Urothelium cell line (cell line): Measurements from ENCODE around the gene JMJD7.

Source experiments
- DNase-seq: peaks from one replicate; pipeline ENCODE4 v3.0.0; 2011; ENCODE audit warnings: low spot score, mixed read lengths
- FAIRE-seq: peaks from 2 replicates; lab custom pipeline; 2011; peaks lifted over from hg19 to GRCh38; lab: Jason Lieb, UNC

JMJD7 gene

DNA sequence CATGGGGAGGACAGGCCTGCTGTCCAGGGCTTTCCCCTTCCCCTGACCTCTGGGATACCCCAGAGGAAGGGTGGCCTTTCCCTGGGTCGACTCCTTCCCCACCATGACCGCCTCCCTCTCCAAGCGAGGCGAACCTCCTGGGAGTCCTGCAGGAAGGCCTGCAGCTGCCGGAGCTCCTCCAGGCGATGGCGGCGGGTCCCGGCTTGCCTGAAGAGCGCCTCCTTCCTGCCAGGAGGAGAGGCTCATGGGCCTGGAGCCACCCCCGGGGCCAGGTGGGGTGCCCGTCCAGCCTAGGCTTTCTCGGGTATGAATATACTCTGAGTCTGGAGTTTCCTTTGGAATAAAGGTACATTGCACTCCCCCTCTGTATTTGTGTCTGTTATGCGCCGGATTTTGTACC lies 30.9 kb downstream of the JMJD7 start:
- FAIRE-seq (no peak), DNase-seq (no peak)

DNA sequence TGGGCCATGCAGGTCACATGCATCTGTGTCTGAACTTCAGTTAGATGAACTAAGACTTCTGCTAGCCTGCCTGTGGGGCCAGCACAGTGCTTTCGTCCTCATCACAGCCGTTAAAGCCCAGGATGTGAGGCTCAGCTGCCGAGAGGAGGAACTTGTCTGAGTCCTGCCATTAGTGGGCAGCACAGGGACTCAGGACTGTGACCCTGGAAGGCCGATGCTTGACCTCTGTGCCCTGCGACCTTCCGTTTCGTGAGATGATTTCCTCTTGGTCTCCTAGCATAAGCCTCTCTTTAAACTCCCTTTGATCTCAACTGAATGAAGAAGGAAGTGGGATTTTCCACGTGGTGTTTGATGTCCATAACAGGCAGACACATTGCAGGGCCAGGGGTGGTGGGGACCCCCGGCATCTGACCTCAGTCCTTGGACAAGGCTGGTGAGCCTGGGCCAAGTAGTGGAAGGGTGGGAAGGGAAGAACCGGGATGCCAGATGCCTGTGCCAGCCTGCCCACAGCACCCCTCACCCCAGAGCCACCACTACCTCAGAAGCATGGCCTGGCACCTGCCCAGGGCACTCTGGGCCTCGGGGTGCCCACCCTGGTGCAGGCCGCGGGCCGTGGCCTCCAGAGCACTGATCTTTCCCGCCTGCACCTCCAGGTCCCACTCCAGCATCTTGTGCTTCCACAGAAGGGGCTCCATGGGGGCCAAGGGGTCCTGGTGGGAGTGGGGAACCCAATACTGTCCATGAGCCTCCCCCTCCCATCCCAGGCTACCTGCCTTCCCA lies 32.3 kb downstream of the JMJD7 start:
- no peak for DNase-seq
- no peak for FAIRE-seq

DNA sequence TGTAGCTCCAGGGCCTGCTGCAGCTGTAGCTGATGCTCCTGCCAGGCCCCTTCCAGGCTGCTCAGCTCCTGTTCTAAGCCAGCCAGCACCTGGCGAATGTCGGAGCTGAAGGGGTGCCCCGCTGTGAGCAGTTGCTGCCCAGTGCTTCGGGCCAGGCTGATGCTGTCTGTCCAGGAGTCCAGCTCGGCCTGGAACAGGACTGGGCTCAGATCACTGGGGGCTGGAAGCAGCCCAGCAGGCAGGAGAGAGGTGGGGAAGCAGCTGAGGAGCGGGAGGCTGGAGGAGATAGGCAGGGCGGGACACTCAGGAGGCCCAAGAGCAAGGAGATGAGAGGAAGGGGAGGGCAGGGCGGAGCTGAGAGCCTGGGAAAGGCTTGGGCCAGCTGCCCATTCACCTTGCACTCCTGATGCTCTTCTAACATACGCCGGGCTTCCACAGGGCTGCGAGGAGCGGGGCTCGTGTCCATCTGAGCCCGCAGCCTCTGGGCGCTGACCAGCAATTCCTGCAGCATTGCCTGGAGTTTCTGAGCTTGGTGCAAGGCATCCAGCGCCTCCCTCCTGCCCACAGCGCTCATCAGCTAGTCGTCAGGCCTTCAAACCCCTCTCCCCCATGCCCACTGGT lies 34.0 kb downstream of the JMJD7 start:
- FAIRE-seq = no peak
- DNase-seq = no peak

DNA sequence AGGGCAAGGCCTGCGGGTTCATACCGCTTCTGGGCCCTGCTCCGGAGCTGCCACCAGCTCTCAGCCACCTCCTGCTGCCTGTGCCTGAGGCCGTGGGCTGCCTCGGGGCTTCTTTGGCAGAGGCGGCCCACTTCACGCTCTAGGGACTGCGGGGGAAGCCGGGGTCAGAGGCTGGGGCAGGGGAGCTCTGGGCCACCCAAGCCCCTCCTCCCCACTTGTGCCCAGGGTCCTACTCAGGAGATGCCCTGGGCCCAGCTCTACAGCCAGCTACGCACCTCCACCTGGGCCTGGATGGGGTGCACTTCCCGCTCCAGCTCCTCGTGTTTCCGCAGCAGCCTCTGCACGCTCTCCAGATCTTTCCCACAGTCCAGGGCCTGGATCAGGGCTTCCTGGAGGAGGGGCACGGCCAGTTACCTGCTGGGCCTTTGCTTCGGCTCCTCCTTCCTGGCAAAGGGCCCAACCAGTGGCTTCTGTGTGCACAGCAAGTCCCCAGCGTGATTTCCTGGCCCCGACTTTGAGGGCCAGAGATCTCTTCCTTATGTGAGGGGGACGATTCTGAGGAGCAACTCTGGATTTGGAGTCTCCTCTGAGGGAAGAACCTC lies 34.7 kb downstream of the JMJD7 start:
- DNase-seq = no peak
- FAIRE-seq = no peak

DNA sequence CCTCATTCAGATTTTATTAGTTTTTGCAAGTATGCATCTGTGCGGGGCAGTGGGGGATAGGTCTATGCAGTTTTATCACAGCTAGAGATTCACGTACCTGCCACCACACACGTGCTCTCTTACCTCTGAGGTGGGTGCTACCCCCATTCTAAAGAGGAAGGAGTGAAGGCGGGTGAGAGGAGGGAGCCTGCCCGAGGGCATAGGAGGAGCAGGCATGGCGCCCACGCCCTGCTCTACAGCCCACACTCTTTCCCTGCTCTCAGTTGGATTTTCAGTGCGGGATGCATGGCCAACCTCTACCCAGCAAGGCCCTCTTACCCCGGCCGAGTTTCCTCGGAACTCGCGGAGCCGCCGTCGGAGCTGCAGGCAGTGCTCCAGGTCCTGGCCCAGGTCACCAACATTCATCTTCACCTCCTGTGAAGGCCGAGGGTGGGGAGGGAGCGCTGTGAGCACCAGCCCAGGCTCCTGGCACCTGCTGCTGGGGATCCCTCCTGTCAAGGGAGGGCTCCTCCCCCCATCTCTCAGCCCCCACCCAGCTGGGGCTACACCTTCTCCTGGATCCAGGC lies 37.7 kb downstream of the JMJD7 start:
- no peak for FAIRE-seq
- DNase-seq = no peak

DNA sequence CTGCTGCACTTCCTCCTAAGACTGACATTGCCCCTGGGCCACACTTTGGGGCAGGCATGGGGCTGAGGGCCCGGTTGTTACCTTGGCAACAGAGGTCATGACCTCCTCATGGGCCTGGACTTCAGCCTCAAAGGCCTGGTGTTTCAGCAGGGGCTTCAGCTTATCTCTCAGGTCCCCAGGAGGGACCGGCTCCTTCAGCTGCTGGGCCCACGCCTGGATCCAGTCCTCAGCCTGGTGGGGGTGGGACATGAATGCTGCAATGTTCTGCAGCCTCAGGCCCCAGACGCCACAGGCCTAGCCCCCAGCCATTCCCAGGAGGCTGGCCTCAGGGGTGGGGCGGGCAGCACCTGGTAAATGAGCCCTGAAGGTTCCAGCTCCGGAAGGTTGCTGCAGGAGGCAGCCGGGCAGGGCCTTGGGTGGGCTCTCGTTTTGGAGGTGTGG lies 38.4 kb downstream of the JMJD7 start:
- no peak for DNase-seq
- no peak for FAIRE-seq

DNA sequence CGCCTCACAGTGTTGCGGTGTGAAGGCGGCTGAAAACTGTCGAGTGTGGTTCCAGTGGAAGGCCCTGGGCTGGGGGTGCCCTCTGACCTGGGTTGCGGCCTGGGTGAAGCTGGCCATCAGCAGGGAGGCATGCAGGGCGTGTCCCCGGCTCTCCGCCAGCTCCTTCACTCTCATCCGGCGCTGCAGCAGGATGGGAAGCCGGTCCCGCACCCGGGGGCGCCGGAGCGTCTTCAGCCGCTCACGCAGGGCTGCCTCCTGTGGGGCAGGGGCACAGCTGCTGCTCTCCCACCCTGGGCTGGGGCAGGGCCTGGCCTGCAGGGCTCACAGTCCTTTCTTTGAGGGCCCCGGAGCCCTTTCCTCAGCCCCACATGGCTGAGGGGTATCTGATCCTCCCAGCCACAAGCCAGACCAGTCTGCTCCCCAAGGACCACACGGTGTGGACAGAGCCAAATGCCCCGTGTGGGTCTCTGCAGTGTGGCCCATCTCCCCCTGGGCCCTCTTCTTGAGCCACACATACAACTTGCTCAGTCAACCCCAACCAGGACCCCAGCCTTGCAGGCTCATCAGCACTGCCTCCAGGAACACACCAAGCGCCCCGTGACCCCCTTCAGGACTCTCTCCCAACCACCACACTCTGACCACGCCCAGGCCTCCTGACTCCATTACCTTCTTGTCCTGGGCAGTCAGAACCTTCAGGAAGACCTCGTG lies 39.1 kb downstream of the JMJD7 start:
- DNase-seq (no peak), FAIRE-seq (no peak)

DNA sequence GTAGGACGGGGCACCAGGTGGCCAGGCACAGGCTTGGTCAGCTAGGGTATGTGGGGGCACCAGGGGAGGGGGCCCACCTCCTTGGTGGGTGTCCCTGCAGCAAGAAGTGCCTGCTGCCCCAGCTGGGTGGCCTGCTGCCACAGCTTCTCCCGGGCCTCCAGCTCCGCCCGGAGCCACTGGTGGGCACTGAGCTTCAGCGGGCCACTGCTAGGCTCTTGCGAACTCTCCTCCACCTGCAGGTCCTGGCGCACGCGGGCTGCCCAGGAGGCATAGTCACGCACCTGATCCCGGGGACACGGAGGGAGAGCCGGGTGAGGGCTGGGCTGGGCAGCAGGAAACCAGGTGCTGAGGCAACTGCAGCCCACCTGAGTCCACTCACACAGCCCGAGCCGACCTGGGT lies 40.4 kb downstream of the JMJD7 start:
- no peak for DNase-seq
- FAIRE-seq = no peak

DNA sequence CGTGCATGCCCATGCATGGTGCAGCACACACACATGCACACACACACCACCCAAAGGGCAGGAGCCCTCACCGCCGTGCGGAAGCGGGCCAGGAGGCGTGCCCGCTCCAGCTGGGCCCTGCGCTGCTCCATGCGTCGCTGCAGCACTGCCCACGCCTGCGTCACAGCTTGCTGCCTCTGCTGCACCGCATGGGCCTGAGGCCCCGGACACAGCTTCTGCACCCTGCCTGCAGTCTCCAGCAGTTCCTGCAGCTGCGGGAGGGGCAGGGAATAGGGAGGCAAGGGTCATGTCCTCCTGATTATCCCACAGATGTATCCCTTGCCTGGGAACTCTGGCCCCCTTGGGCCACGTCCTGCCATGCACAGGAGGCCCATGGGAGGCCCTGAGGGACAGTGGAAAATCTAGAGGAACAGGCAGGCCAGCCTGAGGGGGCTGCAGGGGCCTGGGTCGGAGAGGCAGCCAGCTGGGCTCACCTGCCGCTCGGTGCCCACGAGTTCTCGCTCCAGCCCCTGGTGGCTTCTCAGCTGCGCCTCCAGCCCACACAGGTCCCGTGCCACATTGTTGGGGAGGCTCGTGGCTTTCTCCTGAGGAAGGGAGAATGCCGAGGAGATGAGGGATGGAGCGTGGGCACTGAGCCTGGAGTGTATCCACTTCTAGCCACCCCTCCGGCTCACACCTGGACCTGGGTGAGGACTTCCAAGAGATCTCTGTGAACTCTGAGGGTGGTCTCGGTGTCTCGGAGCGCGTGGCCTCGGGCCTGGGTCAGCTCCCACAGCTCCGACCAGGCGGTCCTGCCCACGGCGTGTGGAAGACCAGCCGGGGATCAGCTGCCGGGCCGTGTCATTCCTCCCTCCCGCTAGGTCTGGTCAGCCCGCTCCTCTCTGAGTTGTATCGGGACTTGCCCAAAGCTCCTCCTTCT lies 42.1 kb downstream of the JMJD7 start:
- no peak for DNase-seq
- no peak for FAIRE-seq

DNA sequence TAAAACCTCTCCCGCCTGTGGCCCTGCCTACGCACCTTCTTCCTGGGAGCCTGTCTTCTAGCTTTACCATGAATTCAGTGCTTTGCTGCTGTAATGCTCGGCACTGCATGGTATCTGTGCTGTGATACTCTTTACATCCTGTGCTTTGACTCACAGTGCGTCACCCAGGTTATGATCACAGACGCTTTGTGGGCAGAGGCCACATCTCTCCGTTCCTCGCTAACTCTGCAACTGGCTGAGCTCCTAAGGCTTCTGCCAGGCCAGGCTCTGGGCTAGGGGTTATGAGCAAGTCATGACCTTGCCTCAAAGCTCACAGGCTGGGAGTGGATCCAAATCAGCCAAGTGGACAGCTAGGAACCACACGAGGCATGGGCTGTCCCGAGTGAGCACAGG lies 42.8 kb downstream of the JMJD7 start:
- DNase-seq (no peak), FAIRE-seq (no peak)

DNA sequence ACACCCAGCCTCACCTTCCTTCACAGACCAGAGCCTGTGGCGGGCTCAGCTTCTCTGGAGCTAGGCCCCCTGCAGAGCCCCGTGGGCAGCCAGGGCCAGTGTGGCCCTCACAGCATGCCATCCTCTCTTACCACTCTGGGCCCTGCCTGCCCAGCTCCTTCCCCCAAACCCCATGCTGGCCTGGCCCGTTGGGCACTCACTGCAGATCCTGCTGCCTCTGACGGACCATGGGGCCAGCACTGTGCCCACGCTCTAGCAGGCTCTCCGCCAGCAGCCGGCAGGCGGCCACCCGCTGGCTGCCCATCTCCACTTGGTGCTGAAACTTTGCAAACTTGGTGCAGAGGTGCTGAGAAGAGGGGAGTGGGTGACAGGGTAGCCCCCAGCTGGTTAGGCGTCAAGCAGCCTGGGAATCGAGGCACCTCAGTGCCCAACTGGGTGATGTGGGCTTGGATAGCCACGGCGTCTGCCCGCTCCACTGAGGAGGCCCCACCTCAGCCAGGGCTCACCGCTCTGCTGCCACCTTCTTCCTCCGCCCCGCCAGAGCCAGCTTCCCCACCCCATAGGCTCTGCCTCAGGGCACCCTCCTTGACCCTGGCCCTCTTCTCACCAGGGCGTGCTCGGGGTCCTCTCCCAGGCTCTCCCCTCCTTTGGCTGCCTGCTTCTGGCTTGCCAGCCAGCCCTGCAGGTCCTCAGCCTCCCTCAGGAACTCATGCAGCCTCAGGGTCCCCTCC lies 43.4 kb downstream of the JMJD7 start:
- DNase-seq (no peak), FAIRE-seq (no peak)

DNA sequence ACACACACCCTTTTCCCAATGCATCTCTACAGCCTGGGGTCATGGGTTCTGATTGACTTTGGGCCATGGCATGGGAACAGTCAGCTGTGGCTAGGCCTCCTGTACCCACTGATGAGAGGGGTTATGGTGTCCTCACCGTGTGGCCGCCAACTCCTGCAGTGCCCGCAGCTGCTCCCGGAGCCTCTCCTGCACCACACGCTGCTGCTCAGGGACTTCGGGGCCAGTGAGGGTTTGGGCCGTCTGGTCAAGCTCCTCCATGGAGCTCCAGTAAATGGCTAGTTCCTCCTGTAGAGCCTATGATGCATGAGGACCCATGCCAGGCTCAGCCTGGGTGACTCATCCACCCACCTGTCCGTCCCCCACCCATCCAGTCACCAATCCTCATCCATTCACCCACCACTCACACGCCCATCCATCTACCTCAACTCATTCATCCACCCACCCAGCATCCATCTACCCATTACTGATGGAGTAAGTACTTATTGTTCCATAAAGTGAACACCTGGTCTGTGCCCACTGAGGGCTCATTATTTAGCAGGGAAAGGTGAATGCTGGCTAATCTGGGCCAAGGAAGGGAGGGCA lies 44.4 kb downstream of the JMJD7 start:
- DNase-seq (no peak), FAIRE-seq (no peak)

DNA sequence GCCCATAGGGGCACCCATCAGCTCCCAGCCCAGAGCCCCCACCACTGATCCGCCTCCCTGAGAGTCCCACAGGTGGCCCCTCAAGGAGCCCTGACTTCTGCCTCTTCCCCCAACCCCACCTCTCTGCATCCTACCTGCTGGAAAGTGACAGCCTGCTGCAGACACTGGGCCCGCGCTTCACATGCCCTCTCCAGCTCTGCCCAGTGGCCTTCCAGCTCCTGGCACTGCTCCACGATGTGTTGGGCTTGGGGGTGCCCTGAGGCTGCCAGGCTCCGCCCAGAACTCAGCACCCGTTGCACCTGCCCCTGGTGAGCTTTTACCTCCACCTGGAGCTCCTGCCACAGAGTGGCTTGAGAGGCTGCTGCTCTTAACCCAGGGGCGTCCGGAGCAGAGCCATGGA lies 45.8 kb downstream of the JMJD7 start:
- DNase-seq (no peak), FAIRE-seq (no peak)

DNA sequence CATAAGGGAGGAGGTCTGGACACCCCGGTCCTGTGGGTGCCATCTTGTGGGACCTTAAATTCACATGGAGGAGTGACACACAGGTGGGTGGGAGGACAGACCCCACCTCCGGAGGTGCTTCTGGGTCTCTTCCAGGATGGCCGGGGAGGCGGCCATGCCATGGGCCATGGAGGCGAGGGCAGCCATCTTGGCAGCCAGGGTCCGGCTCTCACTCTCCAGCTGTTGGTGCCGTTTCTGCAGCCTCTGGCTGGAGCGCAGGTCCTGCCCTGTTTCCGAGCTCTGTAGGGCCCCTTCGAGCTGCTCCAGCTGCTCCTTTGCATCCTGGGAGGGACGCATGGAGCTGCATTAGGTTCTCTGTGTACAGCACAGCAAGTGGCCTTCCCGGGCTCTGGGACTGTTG lies 46.8 kb downstream of the JMJD7 start:
- FAIRE-seq (no peak), DNase-seq (no peak)

DNA sequence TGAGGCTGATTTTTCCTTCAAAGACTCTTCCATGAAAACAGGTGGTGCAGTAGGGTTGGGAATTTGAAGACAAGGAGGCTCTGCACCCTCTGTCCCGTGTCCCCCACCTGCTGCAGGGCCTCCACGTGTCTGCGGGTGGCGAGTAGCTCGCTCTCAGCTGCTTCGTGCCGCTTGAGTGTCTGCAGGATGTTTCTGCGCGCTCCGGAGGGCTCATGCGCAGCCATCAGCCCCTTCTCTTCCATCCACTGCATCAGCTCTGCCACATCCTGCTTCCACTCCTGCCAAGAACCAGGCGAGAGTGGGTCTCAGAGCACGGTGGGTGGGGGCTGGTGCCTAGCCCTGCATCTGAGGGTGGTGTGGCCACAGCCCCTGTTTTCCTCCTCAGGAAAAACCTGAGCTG lies 48.1 kb downstream of the JMJD7 start:
- DNase-seq (no peak), FAIRE-seq (no peak)

DNA sequence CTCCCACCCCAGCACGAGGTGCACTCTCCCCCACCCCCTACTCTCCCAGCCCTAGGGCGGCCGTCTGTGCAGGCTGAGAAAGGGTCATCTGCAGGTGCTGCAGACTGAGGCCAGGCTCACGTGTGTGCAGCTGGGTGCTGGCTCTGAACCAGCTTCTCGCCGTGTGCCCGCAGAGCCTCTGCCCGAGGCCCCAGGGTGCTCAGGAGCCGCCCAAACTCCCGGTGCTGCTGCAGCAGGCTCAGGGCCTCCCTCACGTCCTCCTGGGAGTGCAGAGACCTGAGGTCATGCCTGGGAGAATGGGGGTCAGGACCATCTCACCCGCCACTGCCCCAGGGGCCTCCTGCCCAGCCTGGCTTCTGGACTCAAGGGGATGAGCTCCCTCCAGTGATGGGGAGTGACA lies 48.8 kb downstream of the JMJD7 start:
- DNase-seq (no peak), FAIRE-seq (no peak)

DNA sequence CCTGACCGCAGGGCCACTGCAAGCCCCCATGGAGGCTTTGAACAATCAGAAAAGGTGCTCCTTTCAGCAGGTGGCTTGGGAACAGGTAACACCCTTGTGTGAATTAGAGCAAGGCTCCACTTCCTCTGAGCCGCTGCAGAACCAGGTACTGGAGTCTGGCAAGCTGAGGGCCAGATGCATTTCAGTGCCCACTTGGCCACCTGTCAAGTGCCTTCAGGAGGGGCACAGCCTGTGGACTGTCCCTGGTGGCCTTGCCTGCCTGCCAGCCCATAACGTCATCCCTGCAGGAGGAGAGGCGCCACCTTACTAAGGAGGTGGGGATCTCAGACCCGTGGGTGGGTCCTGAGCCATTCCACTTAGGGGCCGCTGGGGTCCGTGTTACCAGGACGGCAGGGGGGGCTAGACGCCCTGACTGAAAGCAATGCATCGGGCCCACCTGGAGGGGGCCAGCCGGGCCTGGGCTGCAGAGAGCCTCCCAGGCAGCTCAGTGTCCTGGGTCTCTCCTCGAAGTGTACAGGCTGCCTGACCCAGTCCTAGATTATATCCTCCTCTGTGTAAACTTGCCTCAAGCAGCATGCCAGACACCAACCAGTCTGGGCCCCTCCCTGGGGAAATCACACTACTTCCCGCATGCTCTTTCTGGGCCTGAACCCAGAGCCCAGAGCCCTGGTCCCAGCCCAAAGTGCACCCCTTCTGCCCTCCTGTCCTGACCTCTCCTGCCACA lies 49.9 kb downstream of the JMJD7 start:
- DNase-seq = no peak
- no peak for FAIRE-seq

DNA sequence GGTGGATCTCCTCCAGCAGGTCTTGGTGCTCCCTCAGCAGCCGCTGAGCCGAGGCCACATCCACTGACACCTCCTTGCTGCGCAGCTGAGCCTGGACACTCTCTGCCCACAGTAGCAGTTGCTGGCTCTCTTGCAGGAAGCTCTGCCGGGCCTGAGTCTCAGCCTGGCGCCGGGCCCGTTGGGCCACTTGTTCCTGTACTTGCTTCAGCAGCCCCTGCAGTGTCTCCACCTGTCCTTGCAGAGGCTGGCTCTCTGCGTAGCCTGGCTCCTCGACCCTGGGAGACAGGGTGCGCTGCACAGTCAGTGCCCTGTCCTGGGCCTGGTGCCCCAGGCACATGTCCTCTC lies 50.4 kb downstream of the JMJD7 start:
- DNase-seq (no peak), FAIRE-seq (no peak)

DNA sequence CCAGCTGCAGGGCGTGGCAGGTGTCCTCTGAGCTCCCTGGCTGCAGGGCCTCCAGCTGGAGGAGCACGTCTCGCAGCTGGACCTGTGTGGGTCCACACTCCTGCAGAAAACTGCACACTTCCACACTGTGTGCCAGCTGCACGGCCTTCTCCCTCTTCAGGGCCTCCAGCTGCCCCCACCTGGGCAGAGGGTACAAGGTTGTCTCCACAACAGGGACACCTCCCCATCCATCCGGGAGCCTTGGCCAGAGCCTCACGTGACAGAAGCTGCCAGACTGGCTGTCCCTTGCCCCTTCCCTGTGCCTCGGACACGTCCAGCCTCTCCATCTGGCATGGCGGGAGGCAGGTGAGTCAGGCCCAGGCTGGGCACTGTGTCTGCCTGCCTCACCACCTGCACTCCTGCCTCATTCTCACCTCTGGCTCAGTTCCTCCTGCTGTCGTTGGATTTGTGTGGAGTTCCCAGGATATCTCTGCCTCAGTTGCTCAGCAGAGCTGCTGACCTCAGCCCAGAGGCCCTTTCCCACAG lies 51.5 kb downstream of the JMJD7 start:
- no peak for FAIRE-seq
- no peak for DNase-seq
